Measurements from ENCODE around the gene MOAP1.
"Not testable (repeated sequence)": the region's sequence is repeated elsewhere in the genome, so short reads cannot be mapped to it uniquely, and the experiment has no call there.

MOAP1 gene

GRCh38 chr14:93184391-93185348 is at the start of gene MOAP1, which contains the start of gene LYSET:
Gene MOAP1, minus strand, starts transcription at chr14:93184897. Its CDS starts 655 bp downstream, at chr14:93184242.
Gene LYSET, plus strand, starts transcription at chr14:93185317. Its CDS starts 89 bp downstream, at chr14:93185406.
- peak; percentile 94 for DNase-seq

GRCh38 chr14:93233078-93233477 is 48.4 kb upstream of the MOAP1 start:
- not testable (repeated sequence) for DNase-seq

GRCh38 chr14:93232159-93232558 is 47.5 kb upstream of the MOAP1 start:
- no peak for DNase-seq

GRCh38 chr14:93231129-93231979 is 46.7 kb upstream of the MOAP1 start:
- no peak for DNase-seq

- DNase-seq, result no peak
These were observed 45.8 kb upstream of the MOAP1 start for GRCh38 chr14:93230539-93230938.

- DNase-seq, result no peak
These were observed 43.9 kb upstream of the MOAP1 start for GRCh38 chr14:93228550-93228949.

GRCh38 chr14:93223565-93223964 is 38.9 kb upstream of the MOAP1 start:
- DNase-seq, result no peak

GRCh38 chr14:93220509-93220908 is 35.8 kb upstream of the MOAP1 start:
- DNase-seq, result no peak

GRCh38 chr14:93219103-93219726 is 34.5 kb upstream of the MOAP1 start:
- DNase-seq, result peak; percentile 70

GRCh38 chr14:93214598-93214997 is 29.9 kb upstream of the MOAP1 start:
- no peak for DNase-seq

GRCh38 chr14:93212432-93212831 is 27.7 kb upstream of the MOAP1 start:
- DNase-seq, result no peak

- DNase-seq, result peak; percentile 36
These were observed 23.0 kb upstream of the MOAP1 start for GRCh38 chr14:93207468-93208308.

GRCh38 chr14:93206793-93207467 is 22.2 kb upstream of the MOAP1 start, which contains the start of the genes GON7 and UBR7:
Gene GON7, minus strand, starts transcription at chr14:93207065. Its CDS starts 28 bp downstream, at chr14:93207037.
Gene UBR7, plus strand, starts transcription at chr14:93207256. Its CDS starts 36 bp downstream, at chr14:93207292.
- peak; percentile 89 for DNase-seq

- DNase-seq, result no peak
These were observed 16.5 kb upstream of the MOAP1 start for GRCh38 chr14:93201155-93201704.

- DNase-seq, result no peak
These were observed 15.9 kb upstream of the MOAP1 start for GRCh38 chr14:93200553-93200952.

- no peak for DNase-seq
These were observed 14.3 kb upstream of the MOAP1 start for GRCh38 chr14:93199031-93199430.

GRCh38 chr14:93195316-93195999 is 10.8 kb upstream of the MOAP1 start:
- DNase-seq, result no peak

GRCh38 chr14:93186956-93187355 is 2.3 kb upstream of the MOAP1 start:
- DNase-seq, result no peak

- no peak for DNase-seq
These were observed 1.8 kb upstream of the MOAP1 start for GRCh38 chr14:93186466-93186865.

GRCh38 chr14:93185349-93185720 is 638 bp upstream of the MOAP1 start:
- no peak for DNase-seq

All from CD4-positive, alpha-beta T cell treated with Interleukin-10 for 1 hour (primary cell).